Neural cell (in vitro differentiated cells): ENCODE measurements around the gene ANO4. TPM values are rescaled to one million over a fixed set of nuclear protein-coding genes. Genes with fewer than 3 reads are reported as not detected.

Experiments used
- H2AFZ ChIP-seq: fragments of 200-600, 300-800 bp; sonication (generic), shearing (Covaris generic); 2 replicates; pipeline ENCODE4 v1.6.0; 2014; ENCODE audit warnings: low read depth, mild to moderate bottlenecking, antibody characterized with exemption, low read length, moderate library complexity
- H3F3A ChIP-seq: fragments of 200-600 bp; shearing (Covaris generic); 2 replicates; pipeline ENCODE4 v1.6.1; 2016; ENCODE audit warnings: mild to moderate bottlenecking, moderate library complexity, mixed read lengths, antibody characterized with exemption, low read length; ENCODE audit not compliant: insufficient read depth, poor library complexity, severe bottlenecking
- H3K27ac ChIP-seq: fragments of 200-600, 300-800 bp; sonication (generic), shearing (Covaris generic); 2 replicates; pipeline ENCODE4 v1.5.1; 2014; ENCODE audit warnings: mild to moderate bottlenecking, low read length, moderate library complexity
- H3K27me3 ChIP-seq: fragments of 300-800, 200-600 bp; sonication (generic), shearing (Covaris generic); 2 replicates; pipeline ENCODE4 v1.6.0; 2014; ENCODE audit warnings: mild to moderate bottlenecking, low read depth, low read length, moderate library complexity; ENCODE audit not compliant: insufficient read depth
- H3K36me3 ChIP-seq: fragments of 300-800, 200-600 bp; sonication (generic), shearing (Covaris generic); 2 replicates; pipeline ENCODE4 v1.5.1; 2014; ENCODE audit warnings: mild to moderate bottlenecking, antibody characterized with exemption, low read length, moderate library complexity; ENCODE audit not compliant: insufficient read depth
- H3K4me2 ChIP-seq: fragments of 300-800, 200-600 bp; sonication (generic), shearing (Covaris generic); 2 replicates; pipeline ENCODE4 v1.6.0; 2014; ENCODE audit warnings: mild to moderate bottlenecking, low read length
- H3K4me3 ChIP-seq: fragments of 300-800, 200-600 bp; sonication (generic), shearing (Covaris generic); 2 replicates; pipeline ENCODE4 v1.5.1; 2014; ENCODE audit warnings: mild to moderate bottlenecking, low read length, moderate library complexity
- H3K79me2 ChIP-seq: fragments of 200-600 bp; shearing (Covaris generic); replicated peaks from 2 replicates; pipeline ENCODE4 v1.6.0; 2014; ENCODE audit warnings: mild to moderate bottlenecking, low read length, moderate library complexity; ENCODE audit not compliant: insufficient read depth
- H3K9ac ChIP-seq: fragments of 300-800, 200-600 bp; sonication (generic), shearing (Covaris generic); 2 replicates; pipeline ENCODE4 v1.6.1; 2016; ENCODE audit warnings: mild to moderate bottlenecking, low read length, mixed read lengths
- H3K9me2 ChIP-seq: fragments of 200-600 bp; shearing (Covaris generic); 2 replicates; pipeline ENCODE4 v1.6.1; 2016; ENCODE audit warnings: mild to moderate bottlenecking, low read length, mixed read lengths; ENCODE audit not compliant: insufficient read depth
- H3K9me3 ChIP-seq: fragments of 200-600, 300-800 bp; sonication (generic), shearing (Covaris generic); 2 replicates; pipeline ENCODE4 v1.6.1; 2016; ENCODE audit warnings: mild to moderate bottlenecking, mixed run types, low read length, moderate library complexity, mixed read lengths
- H4K20me1 ChIP-seq: fragments of 200-600 bp; shearing (Covaris generic); 2 replicates; pipeline ENCODE4 v1.6.1; 2016; ENCODE audit warnings: mild to moderate bottlenecking, mixed run types; ENCODE audit not compliant: insufficient read depth
- CTCF ChIP-seq: fragments of 450-650 bp; IDR thresholded peaks from 2 replicates; pipeline ENCODE4 v1.5.1; 2014; ENCODE audit warnings: antibody characterized with exemption, mild to moderate bottlenecking, moderate library complexity; ENCODE audit not compliant: poor library complexity, severe bottlenecking
- EP300 ChIP-seq: fragments of 450-650 bp; conservative IDR thresholded peaks from 2 replicates; pipeline ENCODE4 v1.6.1; 2014; ENCODE audit warnings: antibody characterized with exemption, mild to moderate bottlenecking, moderate library complexity; ENCODE audit not compliant: poor library complexity, severe bottlenecking
- EZH2 ChIP-seq: fragments of 200-600, 300-800 bp; shearing (Covaris generic), sonication (generic); IDR thresholded peaks from 2 replicates; pipeline ENCODE4 v1.6.1; 2014; ENCODE audit warnings: antibody characterized with exemption, low read length, borderline replicate concordance, mild to moderate bottlenecking; ENCODE audit not compliant: insufficient read depth, poor library complexity, severe bottlenecking
- MXI1 ChIP-seq: fragments of 450-650 bp; conservative IDR thresholded peaks from 2 replicates; pipeline ENCODE4 v1.6.1; 2014; ENCODE audit warnings: antibody characterized with exemption, mild to moderate bottlenecking; ENCODE audit not compliant: poor library complexity, severe bottlenecking
- POLR2AphosphoS5 ChIP-seq: IDR thresholded peaks from 2 replicates; pipeline ENCODE4 v1.6.1; 2012
- RAD21 ChIP-seq: fragments of 450-650 bp; conservative IDR thresholded peaks from 2 replicates; pipeline ENCODE4 v1.6.1; 2014; ENCODE audit warnings: antibody characterized with exemption, mild to moderate bottlenecking, moderate library complexity
- REST ChIP-seq: IDR thresholded peaks from 2 replicates; pipeline ENCODE4 v1.6.1; 2012; ENCODE audit warnings: borderline replicate concordance
- SMC3 ChIP-seq: fragments of 450-650 bp; conservative IDR thresholded peaks from 2 replicates; pipeline ENCODE4 v1.6.1; 2014; ENCODE audit warnings: antibody characterized with exemption, mild to moderate bottlenecking, moderate library complexity; ENCODE audit not compliant: poor library complexity
- TAF1 ChIP-seq: IDR thresholded peaks from 2 replicates; pipeline ENCODE4 v1.6.1; 2012; ENCODE audit warnings: low read depth
- polyA plus RNA-seq: library from polyadenylated mRNA; depleted of rRNA; stranded (reverse); fragments of >200 nt; gene quantifications from 2 replicates; pipeline ENCODE4 v1.2.3, GENCODE V29; 2014

Gene ANO4
- polyA plus RNA-seq, 1 donor from 2014 or later: 11.1 TPM

- no peak overlapping the region for H3K27ac ChIP-seq
- no peaks in the 10 kb centered on the region for H3K79me2 ChIP-seq
- no peak overlapping the region for H3K4me2 ChIP-seq
- H3K4me3 ChIP-seq: no peak overlapping the region
- no peaks in the 10 kb centered on the region for H3F3A ChIP-seq
- no peaks in the 10 kb centered on the region for H3K27me3 ChIP-seq
- H2AFZ ChIP-seq: no peak overlapping the region
- no peaks in the 10 kb centered on the region for H3K36me3 ChIP-seq
- no peaks in the 10 kb centered on the region for H3K9me2 ChIP-seq
- H3K9me3 ChIP-seq: no peaks in the 10 kb centered on the region
- H3K9ac ChIP-seq: no peak overlapping the region
- no peaks in the 10 kb centered on the region for H4K20me1 ChIP-seq
- TF ChIP-seq TAF1 (no peak), CTCF (no peak), EP300 (no peak), POLR2AphosphoS5 (no peak), EZH2 (no peak), RAD21 (no peak)
Observed at GRCh38 chr12:100955139-100955538, 160.6 kb downstream of the ANO4 start.

GRCh38 chr12:100956311-100956852 lies 161.8 kb downstream of the ANO4 start:
- H3F3A ChIP-seq: no peaks in the 10 kb centered on the region
- H3K9me2 ChIP-seq: no peaks in the 10 kb centered on the region
- H3K4me3 ChIP-seq: no peak overlapping the region
- H3K27ac ChIP-seq: no peak overlapping the region
- no peaks in the 10 kb centered on the region for H4K20me1 ChIP-seq
- H3K27me3 ChIP-seq: no peaks in the 10 kb centered on the region
- H3K4me2 ChIP-seq: no peak overlapping the region
- H3K36me3 ChIP-seq: no peaks in the 10 kb centered on the region
- TF ChIP-seq CTCF: no peak
- no peak for TF ChIP-seq EP300
- TF ChIP-seq TAF1: no peak
- no peak for TF ChIP-seq RAD21
- no peak for TF ChIP-seq SMC3
- no peak for TF ChIP-seq MXI1
- TF ChIP-seq EZH2: no peak
- TF ChIP-seq POLR2AphosphoS5: no peak
- TF ChIP-seq REST: no peak
- H3K79me2 ChIP-seq: no peaks in the 10 kb centered on the region
- H2AFZ ChIP-seq: no peak overlapping the region
- H3K9me3 ChIP-seq: no peaks in the 10 kb centered on the region
- H3K9ac ChIP-seq: no peak overlapping the region
